H1 (cell line): Measurements from ENCODE around the gene RCE1. TPM values are rescaled to one million over a fixed set of nuclear protein-coding genes. Genes with fewer than 3 reads are reported as not detected.

Experiments used
- CTCF ChIA-PET: fragments of 300-600 bp; sonication (Branson Sonifier 250); formaldehyde crosslinking; loops from one replicate; lab custom pipeline; 2021; ENCODE audit not compliant: partially characterized antibody; lab: Charles Lee
- POLR2A ChIA-PET: fragments of 300-600 bp; sonication (Branson Sonifier 250); formaldehyde crosslinking; loops from one replicate; lab custom pipeline; 2021; ENCODE audit warnings: inconsistent platforms; ENCODE audit not compliant: partially characterized antibody; lab: Charles Lee
- DNase-seq, 2 experiments: peaks; one replicate each; pipeline versions ENCODE4 v3.0.0 to v3.0.0-alpha.2; 2010 to 2022; ENCODE audit warnings: low spot score in 2 of 2, low read depth in 1 of 2, mixed read lengths in 1 of 2
- FAIRE-seq: peaks from 2 replicates; lab custom pipeline; 2011; peaks lifted over from hg19 to GRCh38; lab: Jason Lieb, UNC
- H2AFZ ChIP-seq: 2 replicates; pipeline ENCODE4 v1.8.1; 2012; ENCODE audit warnings: low read length, inconsistent platforms
- H2AK5ac ChIP-seq: 2 replicates; pipeline ENCODE4 v1.6.1; 2013; ENCODE audit warnings: low read depth, low read length
- H2BK120ac ChIP-seq: replicated peaks from 2 replicates; pipeline ENCODE3; 2013; ENCODE audit warnings: low read depth, low read length, inconsistent platforms
- H2BK12ac ChIP-seq: 2 replicates; pipeline ENCODE4 v1.6.1; 2013; ENCODE audit warnings: low read depth, low read length
- H2BK15ac ChIP-seq: 2 replicates; pipeline ENCODE4 v1.6.1; 2013; ENCODE audit warnings: low read length
- H2BK20ac ChIP-seq: 2 replicates; pipeline ENCODE4 v1.6.1; 2013; ENCODE audit warnings: low read length
- H2BK5ac ChIP-seq: 2 replicates; pipeline ENCODE4 v1.6.1; 2013; ENCODE audit warnings: low read depth, low read length
- H3K14ac ChIP-seq: 2 replicates; pipeline ENCODE4 v1.6.1; 2013; ENCODE audit warnings: inconsistent platforms; ENCODE audit not compliant: insufficient read length
- H3K18ac ChIP-seq: 2 replicates; pipeline ENCODE4 v1.6.1; 2013; ENCODE audit warnings: low read length; ENCODE audit errors: extremely low read depth
- H3K23ac ChIP-seq: 2 replicates; pipeline ENCODE4 v1.6.1; 2013; ENCODE audit warnings: inconsistent platforms; ENCODE audit not compliant: insufficient read length
- H3K23me2 ChIP-seq: 2 replicates; pipeline ENCODE4 v1.6.1; 2013; ENCODE audit warnings: low read depth, low read length
- H3K27ac ChIP-seq: 2 replicates; pipeline ENCODE4 v1.6.1; 2011; ENCODE audit warnings: low read depth, low read length, inconsistent platforms
- H3K27me3 ChIP-seq, 4 experiments: replicated peaks in 1 of 4; 1 replicate in 1 of 4; 2 replicates in 3 of 4; pipeline versions ENCODE4 v1.6.1 to v1.8.1; 2011 to 2013; ENCODE audit warnings: low read length in 3 of 4, mild to moderate bottlenecking in 3 of 4, inconsistent platforms in 2 of 4, mixed read lengths in 2 of 4, moderate library complexity in 1 of 4; ENCODE audit not compliant: control insufficient read depth in 3 of 4, insufficient read depth in 3 of 4; ENCODE audit errors: extremely low read depth in 1 of 4
- H3K36me3 ChIP-seq, 4 experiments: 2 replicates each; pipeline versions ENCODE4 v1.6.1 to v1.8.1; 2011 to 2013; ENCODE audit warnings: mild to moderate bottlenecking in 4 of 4, low read length in 3 of 4, moderate library complexity in 2 of 4, control low read depth in 1 of 4, inconsistent platforms in 1 of 4; ENCODE audit not compliant: insufficient read depth in 4 of 4, control insufficient read depth in 2 of 4
- H3K4ac ChIP-seq: replicated peaks from 2 replicates; pipeline ENCODE3; 2013; ENCODE audit warnings: low read length, low read depth, mixed read lengths, inconsistent platforms; ENCODE audit not compliant: insufficient read length
- H3K4me1 ChIP-seq, 4 experiments: replicated peaks in 1 of 4; 1 replicate in 1 of 4; 2 replicates in 3 of 4; pipeline versions ENCODE4 v1.6.1 to v1.8.1; 2011 to 2013; ENCODE audit warnings: low read length in 3 of 4, inconsistent platforms in 2 of 4, mixed read lengths in 1 of 4; ENCODE audit not compliant: insufficient read depth in 4 of 4, control insufficient read depth in 3 of 4
- H3K4me2 ChIP-seq, 2 experiments: 2 replicates each; pipeline versions ENCODE4 v1.6.1 to v1.8.1; 2011 to 2013; ENCODE audit warnings: low read depth in 2 of 2, low read length in 2 of 2, control low read depth in 1 of 2, inconsistent platforms in 1 of 2, mild to moderate bottlenecking in 1 of 2; ENCODE audit not compliant: insufficient read depth in 1 of 2
- H3K4me3 ChIP-seq, 4 experiments: fragments of 200-600, 300-600 bp in 1 of 4; sonication (generic), shearing (Covaris generic), sonication (Bioruptor Twin) in 1 of 4; 2 replicates each; pipeline versions ENCODE4 v1.5.1 to v1.8.1; 2011 to 2016; ENCODE audit warnings: low read length in 4 of 4, low read depth in 3 of 4, control low read depth in 2 of 4, inconsistent platforms in 2 of 4, mild to moderate bottlenecking in 2 of 4, mixed read lengths in 1 of 4, moderate library complexity in 1 of 4; ENCODE audit not compliant: insufficient read depth in 2 of 4; ENCODE audit errors: extremely low read depth in 1 of 4
- H3K56ac ChIP-seq: replicated peaks from 2 replicates; pipeline ENCODE3; 2013; ENCODE audit warnings: low read depth, mild to moderate bottlenecking, mixed read lengths, low read length, inconsistent platforms; ENCODE audit not compliant: insufficient read length
- H3K79me1 ChIP-seq: 2 replicates; pipeline ENCODE4 v1.6.1; 2013; ENCODE audit warnings: low read depth, low read length, control low read depth
- H3K79me2 ChIP-seq, 2 experiments: 2 replicates each; pipeline versions ENCODE4 v1.6.1 to v1.8.1; 2012 to 2013; ENCODE audit warnings: low read length in 2 of 2, mild to moderate bottlenecking in 2 of 2, inconsistent platforms in 1 of 2; ENCODE audit not compliant: insufficient read depth in 2 of 2, control insufficient read depth in 1 of 2
- H3K9ac ChIP-seq, 4 experiments: replicated peaks in 1 of 4; 1 replicate in 1 of 4; 2 replicates in 3 of 4; pipeline versions ENCODE4 v1.6.1 to v1.8.1; 2011 to 2013; ENCODE audit warnings: low read depth in 3 of 4, low read length in 3 of 4, control low read depth in 2 of 4, mild to moderate bottlenecking in 2 of 4, moderate library complexity in 2 of 4, inconsistent platforms in 1 of 4; ENCODE audit errors: extremely low read depth in 1 of 4
- H3K9me3 ChIP-seq, 2 experiments: 2 replicates each; pipeline versions ENCODE4 v1.6.1 to v1.8.1; 2012 to 2013; ENCODE audit warnings: mild to moderate bottlenecking in 2 of 2, moderate library complexity in 2 of 2, control low read depth in 1 of 2, inconsistent platforms in 1 of 2, low read depth in 1 of 2, low read length in 1 of 2, mixed read lengths in 1 of 2; ENCODE audit not compliant: insufficient read depth in 2 of 2
- H4K20me1 ChIP-seq, 2 experiments: replicated peaks in 1 of 2; 2 replicates each; pipeline versions ENCODE3 to v1.8.1; 2011 to 2013; ENCODE audit warnings: inconsistent platforms in 2 of 2, low read length in 2 of 2, mild to moderate bottlenecking in 1 of 2; ENCODE audit not compliant: insufficient read depth in 2 of 2, control insufficient read depth in 1 of 2
- H4K5ac ChIP-seq: 2 replicates; pipeline ENCODE4 v1.6.1; 2013; ENCODE audit warnings: low read length, low read depth, mixed read lengths, inconsistent platforms; ENCODE audit not compliant: insufficient read length
- H4K8ac ChIP-seq: 2 replicates; pipeline ENCODE4 v1.8.0; 2013; ENCODE audit warnings: mild to moderate bottlenecking, moderate library complexity, low read length, inconsistent platforms; ENCODE audit not compliant: insufficient read depth; ENCODE audit errors: extremely low read depth
- H4K91ac ChIP-seq: replicated peaks from 2 replicates; pipeline ENCODE3; 2013; ENCODE audit warnings: low read length, mixed read lengths, inconsistent platforms; ENCODE audit not compliant: insufficient read length
- ATF2 ChIP-seq: IDR thresholded peaks from 2 replicates; pipeline ENCODE4 v1.6.1; 2012; ENCODE audit warnings: low read length, inconsistent platforms
- CHD2 ChIP-seq: IDR thresholded peaks from 2 replicates; pipeline ENCODE4 v1.6.1; 2012; ENCODE audit warnings: low read length, improper control_type of control experiment
- EGR1 ChIP-seq: IDR thresholded peaks from 2 replicates; pipeline ENCODE4 v1.6.1; 2011; ENCODE audit warnings: low read depth, low read length, borderline replicate concordance
- MAFK ChIP-seq: IDR thresholded peaks from 2 replicates; pipeline ENCODE4 v1.6.1; 2012; ENCODE audit warnings: low read depth, mild to moderate bottlenecking, improper control_type of control experiment, low read length
- WGBS, 2 experiments: shearing (Covaris generic) in 1 of 2; methylation state at CpG; one replicate each; pipeline versions ENCODE4 v1.1.6 to v1.1.7; 2013 to 2015; ENCODE audit warnings: low lambda C conversion rate in 2 of 2, mixed read lengths in 2 of 2, inconsistent platforms in 1 of 2, low coverage in 1 of 2, missing lambda C conversion rate in 1 of 2; ENCODE audit not compliant: insufficient replicate concordance in 2 of 2, insufficient coverage in 1 of 2, insufficient read length in 1 of 2; ENCODE audit errors: extremely low coverage in 1 of 2, missing lambda C conversion rate in 1 of 2; 5-methylcytosine and 5-hydroxymethylcytosine counted together
- long read RNA-seq, 2 experiments: library from RNA in 1 of 2; library from capped mRNA in 1 of 2; stranded (forward); transcript quantifications; one replicate each; pipeline ENCODE4 v2.0.0, GENCODE V29; 2021; ENCODE audit warnings: inconsistent platforms in 1 of 2
- polyA minus RNA-seq, 3 experiments: library from RNA; depleted of rRNA, polyadenylated mRNA; stranded (reverse); fragments of >200 nt; gene quantifications; 1 replicate in 2 of 3; 2 replicates in 1 of 3; pipeline ENCODE4 v1.2.3, GENCODE V29; 2011
- polyA plus RNA-seq, 7 experiments: library from polyadenylated mRNA; depleted of rRNA in 3 of 7; stranded (reverse) in 5 of 7; unstranded in 2 of 7; fragments of >200 nt in 5 of 7; fragments of 200-250 nt in 2 of 7; gene quantifications; 1 replicate in 5 of 7; 2 replicates in 1 of 7; 4 replicates in 1 of 7; pipeline versions ENCODE4 v1.2.1 to v1.2.3, GENCODE V29; 2011 to 2013; ENCODE audit warnings: missing spikeins in 2 of 7, mixed read lengths in 2 of 7
- total RNA-seq: library from RNA; stranded (reverse); fragmentation: NEBNext Ultra II Directional; extraction: Animal tissue kit (Norgen Biotek cat#: 25700); gene quantifications from 2 replicates; pipeline ENCODE4 v1.2.1, GENCODE V29; 2021

Gene RCE1, protein sequence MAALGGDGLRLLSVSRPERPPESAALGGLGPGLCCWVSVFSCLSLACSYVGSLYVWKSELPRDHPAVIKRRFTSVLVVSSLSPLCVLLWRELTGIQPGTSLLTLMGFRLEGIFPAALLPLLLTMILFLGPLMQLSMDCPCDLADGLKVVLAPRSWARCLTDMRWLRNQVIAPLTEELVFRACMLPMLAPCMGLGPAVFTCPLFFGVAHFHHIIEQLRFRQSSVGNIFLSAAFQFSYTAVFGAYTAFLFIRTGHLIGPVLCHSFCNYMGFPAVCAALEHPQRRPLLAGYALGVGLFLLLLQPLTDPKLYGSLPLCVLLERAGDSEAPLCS
- total RNA-seq (33.7 and 35.8 TPM in 2 replicates), polyA plus RNA-seq (2011; rRNA removed) (84.8 and 119 TPM in 2 replicates), polyA minus RNA-seq (2011; rRNA and poly(A)+ RNA removed) (22.8 and 25.8 TPM in 2 replicates)
- 51.7 TPM for polyA plus RNA-seq (2011; cell fraction: cytosol; rRNA removed)
- polyA plus RNA-seq (2011; cell fraction: nucleus; rRNA removed) = 112 TPM
- 26.3 to 35.1 TPM (median 34.3 TPM) in 4 replicates for polyA plus RNA-seq (2012, experiment 1 of 2)
- 38.1 TPM for polyA plus RNA-seq (2012, experiment 2 of 2)
- polyA plus RNA-seq (2013, experiment 1 of 2) = 44.3 TPM
- polyA plus RNA-seq (2013, experiment 2 of 2) = 46.4 TPM
- 22.8 TPM for polyA minus RNA-seq (2011; cell fraction: cytosol; rRNA and poly(A)+ RNA removed)
- 27.7 TPM for polyA minus RNA-seq (2011; cell fraction: nucleus; rRNA and poly(A)+ RNA removed)
- long read RNA-seq, experiment 1, transcript RCE1-201 (8 exons, 1,485 nt) = major isoform, 9 of 28 reads
- long read RNA-seq, experiment 1, partial matches to known transcripts = 15 of 28 reads
- long read RNA-seq, experiment 1, other reads (novel, unspliced or antisense) = 0 of 28 reads
- long read RNA-seq, experiment 2, partial matches to known transcripts = 0 of 1 reads
- long read RNA-seq, experiment 2, other reads (novel, unspliced or antisense) = 1 of 1 reads

DNA sequence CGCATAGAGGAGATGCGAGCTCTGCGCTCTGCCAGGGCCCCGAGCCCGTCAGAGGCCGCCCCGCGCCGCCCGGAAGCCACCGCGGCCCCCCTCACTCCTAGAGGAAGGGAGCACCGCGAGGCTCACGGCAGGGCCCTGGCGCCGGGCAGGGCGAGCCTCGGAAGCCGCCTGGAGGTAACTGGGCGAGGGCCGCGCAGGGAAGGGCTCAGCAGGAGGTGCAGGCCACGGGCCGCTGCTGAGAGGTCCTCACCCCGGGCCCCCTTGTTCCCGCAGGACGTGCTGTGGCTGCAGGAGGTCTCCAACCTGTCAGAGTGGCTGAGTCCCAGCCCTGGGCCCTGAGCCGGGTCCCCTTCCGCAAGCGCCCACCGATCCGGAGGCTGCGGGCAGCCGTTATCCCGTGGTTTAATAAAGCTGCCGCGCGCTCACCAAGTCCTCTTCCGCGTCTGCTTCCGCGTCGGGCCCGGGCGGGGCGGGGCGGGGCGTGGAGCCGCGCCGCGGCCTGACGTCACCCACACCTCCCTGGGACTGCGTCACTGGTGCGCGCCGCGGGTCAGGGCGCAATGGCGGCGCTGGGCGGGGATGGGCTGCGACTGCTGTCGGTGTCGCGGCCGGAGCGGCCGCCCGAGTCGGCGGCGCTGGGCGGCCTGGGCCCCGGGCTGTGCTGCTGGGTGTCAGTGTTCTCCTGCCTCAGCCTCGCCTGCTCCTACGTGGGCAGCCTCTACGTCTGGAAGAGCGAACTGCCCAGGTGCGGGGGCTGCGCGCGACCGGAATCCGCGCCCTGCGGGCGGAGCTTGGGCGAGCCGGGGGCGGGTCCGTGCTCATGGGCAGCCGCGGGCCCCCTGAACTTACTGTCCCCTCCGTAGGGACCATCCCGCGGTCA, at the start of gene RCE1:
TSS of gene RCE1 (plus strand) at position 546 of the 880 bp plus-strand sequence. CDS start at position 561, 15 bp downstream.
- Histone ChIP-seq H3K4ac (no peak within 1 kb of the TSS), H2BK120ac (no peak within 1 kb of the TSS), H2BK15ac (no peak within 1 kb of the TSS), H4K5ac (peak within 1 kb of the TSS; percentile 92), H3K56ac (peak within 1 kb of the TSS; percentile 80), H3K9ac (peak within 1 kb of the TSS; percentile 90 to 98 (median 94)), H2BK12ac (no peak within 1 kb of the TSS), H4K20me1 (peaks cover 4 to 13% of the 10 kb centered on the region in 2 experiments), H2BK5ac (peak within 1 kb of the TSS; percentile 93), H3K23me2 (peaks cover 9% of the 10 kb centered on the region), H2AK5ac (peak within 1 kb of the TSS; percentile 39; the same call in 1 of the 2 replicates), H3K27me3 (no peaks in the 10 kb centered on the region), H3K14ac (no peak within 1 kb of the TSS), H3K4me1 (peaks cover 0 to 11% (median 3%) of the 10 kb centered on the region in 4 experiments; a peak in 4 of 7 replicates), H3K79me2 (peaks cover 0 to 26% of the 10 kb centered on the region in 2 experiments; a peak in 3 of 4 replicates), H3K4me3 (peak within 1 kb of the TSS; percentile 79 to 92 (median 90)), H3K4me2 (peak within 1 kb of the TSS; percentile 93 to 94), H3K9me3 (no peaks in the 10 kb centered on the region), H2BK20ac (no peak within 1 kb of the TSS), H3K27ac (peak within 1 kb of the TSS; percentile 88), H3K23ac (no peak within 1 kb of the TSS), H3K18ac (peak within 1 kb of the TSS; percentile 88), H2AFZ (0 out of 2 replicates have a peak within 1 kb of the TSS, but pooled peaks have one; percentile 70), H4K8ac (peak within 1 kb of the TSS; percentile 99), H3K79me1 (peaks cover 18% of the 10 kb centered on the region), H4K91ac (peak within 1 kb of the TSS; percentile 95), H3K36me3 (peaks cover 8 to 38% (median 18%) of the 10 kb centered on the region in 4 experiments)
- CTCF ChIA-PET = interaction anchor here (0.6 to 7.1 kb wide), 13 partner anchors 9 to 352 kb away, joined by 3 to 57 read pairs (median 10); partner anchors contain the start of genes C11orf86 and RBM4B
- POLR2A ChIA-PET = interaction anchor here (0.6 to 4.2 kb wide), 31 partner anchors 11 to 419 kb away, joined by 3 to 53 read pairs (median 4); partner anchors contain the start of genes C11orf86 and SPTBN2
- FAIRE-seq (no peak), DNase-seq (peak in 1 of 2 experiments; percentile 96)
- WGBS, 2 experiments = 1% methylated on average over 66 of the region's 98 CpGs; no CpG with 5 or more reads in 1 of the 2 experiments
- TF ChIP-seq MAFK = no peak
- no peak for TF ChIP-seq EGR1
- TF ChIP-seq CHD2 = peak; percentile 25; the same call in 1 of the 2 replicates
- peak; percentile 62; the same call in 1 of the 2 replicates for TF ChIP-seq ATF2
